Measurements from ENCODE around the gene LNX1.

GRCh38 chr4:53543561-53543960 is 47.7 kb downstream of the LNX1 start:
- TF ChIP-seq CTCF (conservative IDR thresholded peaks at IDR 0.05; ENCODE audit: low read length), result no peak
- no peak for TF ChIP-seq EZH2phosphoT487 (IDR thresholded peaks at IDR 0.05; ENCODE audit: borderline replicate concordance)

All from Loucy (cell line).